Measurements from ENCODE around the gene IVD.

IVD gene

DNA sequence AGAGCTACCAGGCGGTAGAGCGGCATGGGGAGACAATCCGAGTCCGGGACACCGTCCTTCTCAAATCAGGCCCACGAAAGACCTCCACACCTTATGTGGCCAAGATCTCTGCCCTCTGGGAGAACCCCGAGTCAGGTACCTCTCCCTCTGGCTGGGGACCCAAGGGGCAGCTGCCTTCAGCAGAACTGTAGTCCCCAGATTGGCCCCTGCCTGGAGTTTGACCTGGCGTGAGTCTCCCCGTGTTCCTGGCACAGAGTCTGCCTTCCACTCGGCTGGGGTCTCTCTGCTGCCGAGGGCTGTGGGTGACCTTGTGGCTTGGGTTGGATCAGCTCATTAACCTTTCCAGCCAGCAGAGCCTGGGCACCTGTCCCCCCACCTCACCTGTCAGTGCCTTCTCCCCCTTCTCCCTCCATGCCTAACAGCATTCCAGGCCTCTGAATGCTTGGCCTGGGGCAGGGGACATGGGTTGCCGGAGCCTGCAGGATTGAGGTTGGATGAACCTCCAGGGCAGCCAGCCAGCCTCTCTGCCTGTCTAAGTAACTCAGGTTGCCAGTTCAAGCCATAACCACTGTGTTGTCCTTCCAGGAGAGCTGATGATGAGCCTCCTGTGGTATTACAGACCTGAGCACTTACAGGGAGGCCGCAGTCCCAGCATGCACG lies 58.4 kb downstream of the IVD start:
- DNase-seq = no peak

DNA sequence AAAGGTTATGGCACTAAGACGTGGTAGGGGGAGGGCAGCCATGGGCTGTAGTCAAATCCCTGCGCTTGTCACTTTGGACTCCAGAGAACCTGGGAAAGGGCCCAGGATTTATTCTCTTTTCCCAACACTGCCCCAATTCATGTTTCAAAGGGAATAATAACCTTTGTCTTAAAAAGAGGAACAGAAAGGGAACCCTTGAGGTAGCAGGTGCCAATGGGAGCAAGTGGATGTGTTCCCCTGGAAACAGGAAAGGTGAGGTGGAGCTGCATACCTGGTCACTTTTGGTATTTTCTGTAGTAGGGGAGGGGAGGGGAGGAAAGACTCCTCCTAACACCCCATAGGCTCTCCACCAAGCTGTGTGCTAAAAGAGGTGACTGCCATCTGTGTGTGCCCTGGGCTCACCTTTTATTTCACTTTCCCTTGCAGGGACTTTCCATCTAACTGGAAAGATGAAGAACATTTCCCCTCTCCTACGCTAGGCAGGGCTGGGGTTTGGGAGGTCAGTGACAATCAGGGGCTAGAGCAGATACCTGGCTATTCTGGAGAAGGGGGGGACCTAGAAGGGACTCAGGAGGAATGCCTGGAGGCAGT lies 59.1 kb downstream of the IVD start:
- DNase-seq = no peak

- DNase-seq = no peak
Observed at GRCh38 chr15:40465939-40466338, 60.3 kb downstream of the IVD start.

- no peak for DNase-seq
Observed at GRCh38 chr15:40466426-40467260, 61.0 kb downstream of the IVD start.

GRCh38 chr15:40467261-40467615 lies 61.6 kb downstream of the IVD start:
- DNase-seq = no peak

- DNase-seq = no peak
Observed at GRCh38 chr15:40468898-40469331, 63.3 kb downstream of the IVD start.

DNA sequence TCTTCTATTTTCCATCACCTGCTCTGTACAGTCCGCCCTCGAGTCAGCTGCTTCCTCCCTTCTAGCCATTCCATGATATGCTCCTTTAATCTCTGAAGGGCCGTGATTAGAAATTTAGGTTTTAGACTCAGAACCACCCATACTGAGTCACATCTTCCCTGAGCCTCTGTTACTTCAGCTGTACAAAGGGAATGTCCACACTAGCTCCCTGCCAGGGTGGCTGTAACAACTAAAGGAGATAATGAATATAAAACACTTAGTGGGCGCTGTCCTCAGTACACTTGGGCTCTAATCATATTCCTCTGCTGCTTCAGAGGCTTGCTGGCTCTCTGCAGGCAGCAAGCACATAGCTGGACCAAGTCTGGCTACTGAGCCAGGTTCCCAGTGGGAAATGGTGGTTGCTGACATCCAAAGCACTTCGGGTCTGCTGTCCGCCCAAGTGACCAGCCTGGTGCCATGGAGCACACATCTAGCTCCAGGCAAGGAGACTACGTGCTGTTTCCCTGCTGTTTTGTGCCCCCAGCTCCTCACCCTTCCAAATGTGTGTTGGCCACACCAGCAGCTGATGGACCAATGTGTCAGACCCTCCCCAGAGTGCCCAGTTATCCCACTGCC lies 64.3 kb downstream of the IVD start:
- DNase-seq = no peak

DNA sequence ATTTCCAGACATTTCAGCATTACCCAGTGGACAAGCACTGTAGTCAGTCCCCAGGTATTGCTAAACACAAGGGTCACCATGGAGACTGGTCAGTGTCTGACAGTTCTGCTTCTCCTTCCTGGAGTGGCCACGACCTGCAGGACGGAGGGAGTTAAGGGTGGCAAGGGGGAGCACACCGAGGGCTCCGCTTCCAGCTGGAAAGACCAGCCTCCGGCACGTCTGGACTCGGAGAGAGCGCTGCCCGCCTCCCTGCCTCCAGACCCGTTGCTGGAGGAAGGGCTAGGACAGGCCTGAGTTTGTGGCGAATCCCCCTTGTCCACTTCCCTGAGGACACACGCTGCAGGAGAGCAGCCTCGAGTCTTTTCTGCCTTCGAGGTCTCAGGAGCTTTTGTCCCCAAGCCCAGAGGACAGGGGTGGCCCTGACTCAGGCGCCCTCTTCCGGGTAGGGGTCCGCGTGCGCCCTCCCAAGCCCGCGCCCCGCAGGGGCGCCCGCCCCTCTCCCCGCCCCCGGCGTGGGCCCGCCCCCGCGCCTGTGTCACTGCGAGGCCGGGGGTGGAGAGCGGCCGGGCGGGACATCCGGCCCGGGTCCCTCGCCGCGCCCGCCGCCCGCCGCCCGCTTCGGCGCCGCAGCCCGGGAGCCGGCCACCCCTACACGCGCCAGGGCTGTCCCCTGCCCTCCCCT lies 65.0 kb downstream of the IVD start, which contains the start of gene CHST14:
Gene CHST14, plus strand, starts transcription at position 562 of the 682 bp plus-strand sequence. CDS start 230 bp downstream, outside the sequence.
- peak; percentile 76 for DNase-seq

All from 8988T (cell line).